ENCODE results near the gene CTCFL.
"Not testable (repeated sequence)": the region's sequence is repeated elsewhere in the genome, so short reads cannot be mapped to it uniquely, and the experiment has no call there.

The CTCFL gene

DNA sequence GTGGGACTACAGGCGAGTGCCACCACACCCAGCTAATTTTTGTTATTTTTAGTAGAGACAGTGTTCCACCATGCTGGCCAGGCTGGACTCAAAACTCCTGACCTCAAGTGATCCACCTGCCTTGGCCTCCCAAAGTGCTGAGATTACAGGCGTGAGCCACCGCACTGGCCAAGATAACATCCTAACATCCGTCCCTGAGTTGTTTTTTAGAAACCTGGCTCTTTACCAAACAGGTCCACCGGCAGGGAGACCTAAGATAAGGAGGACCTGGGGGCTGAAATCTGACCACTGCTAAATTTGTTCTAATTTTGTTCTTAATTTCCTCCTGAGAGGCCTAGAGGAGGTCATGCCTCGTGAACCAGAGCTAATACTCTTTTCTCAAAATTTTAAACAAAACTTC lies 20.5 kb downstream of the CTCFL start:
- no peak for DNase-seq

DNA sequence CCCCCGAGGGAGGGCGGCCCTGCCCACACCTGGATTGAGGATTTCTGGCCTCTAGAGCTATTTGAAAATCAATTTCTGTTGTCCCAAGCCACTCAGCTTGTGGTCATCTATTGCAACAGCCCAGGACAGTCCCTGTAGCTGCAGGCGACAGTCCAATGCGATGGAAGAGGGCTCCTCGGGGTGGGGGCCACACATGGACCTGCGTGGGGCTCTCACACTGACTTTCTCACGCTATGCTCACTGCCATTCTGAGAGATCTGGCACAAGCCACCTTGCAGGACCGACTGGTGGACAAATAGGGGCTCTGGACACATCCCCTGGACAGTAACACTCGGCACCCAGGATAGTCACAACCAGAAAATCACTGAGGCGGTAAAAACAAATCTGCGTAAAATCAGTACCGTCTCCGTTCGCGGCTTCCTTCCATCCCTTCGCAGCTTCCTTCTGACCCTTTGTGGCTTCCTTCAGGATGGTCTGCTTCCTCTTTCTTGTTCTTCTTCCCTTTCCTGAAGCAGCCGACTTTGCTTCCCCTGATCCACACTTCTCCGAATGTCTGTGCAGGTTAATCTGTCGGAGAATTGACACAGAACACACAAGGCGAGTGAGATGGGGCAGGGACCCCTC lies 21.8 kb downstream of the CTCFL start:
- DNase-seq: no peak

- no peak for DNase-seq
Observed at GRCh38 chr20:57502336-57502700, 22.6 kb downstream of the CTCFL start.

DNA sequence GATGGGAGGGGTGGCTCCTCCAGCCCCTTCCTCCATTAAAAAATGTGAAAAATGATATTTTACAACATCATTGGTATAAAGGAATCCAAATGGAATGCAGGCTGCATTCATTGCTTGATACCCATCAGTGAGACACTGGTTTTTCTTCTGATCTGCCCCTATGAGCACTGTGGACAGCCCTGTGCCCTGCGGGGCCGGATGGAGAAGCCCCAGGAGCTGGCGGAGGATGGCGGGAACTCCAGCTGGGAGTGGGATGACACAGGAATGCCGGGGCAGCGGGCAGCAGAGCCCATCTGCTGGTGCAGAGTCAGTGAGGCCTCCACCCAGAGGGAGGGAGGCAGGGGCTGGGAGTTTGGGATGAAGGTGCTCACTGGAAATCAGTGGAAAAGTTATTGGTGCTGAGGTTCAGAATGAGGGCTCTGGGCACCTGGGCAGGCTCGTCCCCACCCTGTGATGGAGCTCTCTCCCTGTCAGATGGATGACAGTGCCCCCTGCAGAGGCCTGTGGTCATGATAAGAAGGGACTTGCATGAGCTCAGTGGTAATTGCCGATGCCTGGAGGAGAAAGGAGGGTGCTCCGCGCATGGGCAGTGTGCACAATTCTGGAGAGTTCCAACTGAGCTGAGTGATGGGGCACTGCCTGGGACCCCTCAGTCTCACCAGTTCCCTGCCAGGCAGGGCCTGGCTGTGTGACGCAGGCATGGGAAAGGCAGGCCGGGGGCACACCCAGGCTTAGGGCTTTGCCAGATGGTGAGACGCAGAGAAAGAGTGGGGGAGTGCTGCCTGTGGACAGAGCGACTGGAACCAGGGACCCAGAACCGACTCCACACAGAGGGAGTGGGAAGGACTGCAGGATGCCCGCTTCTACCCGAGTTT lies 23.2 kb downstream of the CTCFL start:
- DNase-seq: no peak

DNA sequence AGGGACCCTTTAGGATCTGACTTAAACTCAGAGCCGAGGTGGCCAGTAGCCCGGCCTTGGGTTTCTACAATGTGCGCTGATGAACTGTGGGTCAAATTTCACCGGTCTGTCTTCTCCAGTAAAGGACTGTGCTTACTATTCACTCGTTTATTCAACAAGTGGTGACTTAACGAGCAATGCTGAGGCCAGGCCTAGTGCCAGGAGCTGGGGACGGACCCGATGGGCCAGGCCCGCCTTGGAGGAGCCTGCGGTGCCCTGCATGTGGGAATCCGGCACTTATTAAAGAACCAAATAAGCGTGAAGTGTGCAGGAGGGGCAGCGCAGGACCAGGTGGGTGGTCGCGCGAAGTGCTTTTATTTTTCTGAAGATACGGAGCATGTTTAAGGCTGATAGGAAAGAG lies 24.0 kb downstream of the CTCFL start:
- no peak for DNase-seq

GRCh38 chr20:57500235-57500634 lies 24.7 kb downstream of the CTCFL start:
- no peak for DNase-seq

DNA sequence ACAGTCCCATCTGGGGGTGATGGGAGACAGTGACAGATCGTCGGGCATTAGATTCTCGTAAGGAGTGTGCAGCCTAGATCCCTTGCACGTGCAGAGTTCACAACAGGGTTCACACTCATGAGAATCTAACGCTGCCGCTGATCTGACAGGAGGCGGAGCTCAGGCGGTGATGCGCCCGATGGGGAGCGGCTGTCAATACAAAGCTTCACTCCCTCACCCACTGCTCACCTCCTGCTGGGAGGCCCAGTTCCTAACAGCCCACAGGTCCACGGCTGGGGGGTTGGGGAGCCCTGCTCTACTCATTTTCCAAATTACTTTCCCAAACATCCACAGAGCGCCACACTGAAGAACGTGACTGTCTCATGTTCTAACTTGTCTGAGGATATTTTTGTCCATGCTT lies 25.3 kb downstream of the CTCFL start:
- DNase-seq: no peak

DNA sequence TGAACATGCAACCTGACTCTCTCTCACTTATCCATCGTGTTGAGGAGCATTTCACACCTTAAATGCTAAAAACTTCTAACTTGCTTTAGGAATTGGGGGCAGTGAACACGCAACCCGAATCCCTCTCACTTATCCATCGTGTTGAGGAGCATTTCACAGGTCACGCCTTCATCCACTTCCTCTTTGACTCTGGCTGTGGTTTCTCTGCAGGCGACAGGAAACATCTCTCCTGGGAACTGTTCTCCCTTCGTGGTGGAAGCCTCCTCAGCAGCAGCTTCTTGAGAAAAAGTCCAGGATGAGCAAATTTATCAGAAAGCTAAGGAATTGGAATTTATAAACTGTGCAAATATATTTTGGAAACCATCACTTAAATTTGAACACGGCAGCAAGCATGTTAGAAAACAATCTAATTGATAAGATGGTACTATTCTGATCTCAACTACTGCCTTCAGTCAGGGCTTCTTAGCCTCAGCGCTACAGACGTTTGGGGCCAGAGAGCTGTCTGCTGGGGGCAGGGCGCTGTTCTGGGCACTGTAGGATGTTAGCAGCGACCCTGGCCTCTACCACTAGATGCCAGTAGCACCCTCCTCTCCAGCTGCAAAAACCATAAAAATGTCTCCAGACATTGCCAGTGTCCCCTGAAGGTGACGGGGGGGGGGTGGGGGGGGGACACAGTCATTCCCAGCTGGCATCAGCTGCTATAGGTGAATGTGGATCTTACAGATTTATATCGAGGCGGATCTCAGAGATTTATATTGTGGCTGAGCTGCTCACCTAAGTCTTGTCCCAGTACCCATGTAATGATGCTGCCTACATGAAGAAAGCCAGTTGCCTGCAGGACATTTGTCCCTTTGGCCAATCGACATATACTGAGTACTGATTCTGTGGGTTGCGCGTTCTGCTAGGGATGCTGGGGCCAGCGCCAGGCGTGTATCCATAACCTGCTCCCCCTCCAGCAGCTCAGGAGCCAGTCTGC lies 26.2 kb downstream of the CTCFL start:
- peak; percentile 36 for DNase-seq

- DNase-seq: no peak
Observed at GRCh38 chr20:57496592-57496991, 28.3 kb downstream of the CTCFL start.

- no peak for DNase-seq
Observed at GRCh38 chr20:57495978-57496377, 29.0 kb downstream of the CTCFL start.

DNA sequence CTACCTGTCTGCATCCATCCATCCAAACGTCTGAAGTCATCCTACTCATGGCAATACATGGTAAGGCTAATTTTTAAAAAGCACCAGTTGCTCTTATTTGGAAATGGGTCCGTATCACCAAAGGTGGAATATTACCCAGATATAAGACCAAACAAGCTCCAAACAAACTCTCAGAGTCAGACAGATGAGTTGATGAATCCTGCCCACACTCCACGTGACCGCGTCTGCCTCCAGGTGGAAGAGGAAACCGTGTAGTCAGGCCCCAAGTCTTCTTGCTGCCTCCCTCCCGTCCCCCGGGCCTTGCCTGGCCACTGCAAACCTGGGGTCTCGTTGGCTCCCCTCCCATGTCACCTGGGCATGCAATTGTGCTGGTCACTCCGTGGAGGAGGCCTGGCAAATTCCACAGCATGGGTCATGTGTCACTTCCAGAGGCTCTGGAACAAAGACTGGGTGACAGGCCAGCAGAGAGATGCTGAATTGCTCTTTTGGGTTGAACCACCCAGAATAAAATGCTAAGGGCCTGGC lies 31.8 kb downstream of the CTCFL start:
- no peak for DNase-seq

- no peak for DNase-seq
Observed at GRCh38 chr20:57491373-57491772, 33.6 kb downstream of the CTCFL start.

DNA sequence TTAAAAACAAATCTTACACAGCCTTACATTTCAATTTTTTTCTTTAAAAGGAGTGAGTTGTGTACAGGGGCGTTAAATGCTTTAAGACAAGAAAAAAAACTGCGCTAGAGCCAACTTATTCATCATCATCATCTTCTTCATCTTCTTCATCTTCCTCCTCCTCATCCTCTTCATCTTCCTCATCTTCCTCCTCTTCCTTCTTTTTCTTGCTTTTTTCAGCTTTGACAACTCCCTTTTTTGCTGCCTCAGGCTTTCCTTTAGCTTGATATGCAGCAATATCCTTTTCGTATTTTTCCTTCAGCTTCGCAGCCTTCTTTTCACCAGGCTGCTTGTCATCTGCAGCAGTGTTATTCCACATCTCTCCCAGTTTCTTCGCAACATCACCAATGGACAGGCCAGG lies 36.7 kb downstream of the CTCFL start:
- DNase-seq: not testable (repeated sequence)

- no peak for DNase-seq
Observed at GRCh38 chr20:57485770-57486169, 39.2 kb downstream of the CTCFL start.

- DNase-seq: no peak
Observed at GRCh38 chr20:57484772-57485171, 40.2 kb downstream of the CTCFL start.

DNA sequence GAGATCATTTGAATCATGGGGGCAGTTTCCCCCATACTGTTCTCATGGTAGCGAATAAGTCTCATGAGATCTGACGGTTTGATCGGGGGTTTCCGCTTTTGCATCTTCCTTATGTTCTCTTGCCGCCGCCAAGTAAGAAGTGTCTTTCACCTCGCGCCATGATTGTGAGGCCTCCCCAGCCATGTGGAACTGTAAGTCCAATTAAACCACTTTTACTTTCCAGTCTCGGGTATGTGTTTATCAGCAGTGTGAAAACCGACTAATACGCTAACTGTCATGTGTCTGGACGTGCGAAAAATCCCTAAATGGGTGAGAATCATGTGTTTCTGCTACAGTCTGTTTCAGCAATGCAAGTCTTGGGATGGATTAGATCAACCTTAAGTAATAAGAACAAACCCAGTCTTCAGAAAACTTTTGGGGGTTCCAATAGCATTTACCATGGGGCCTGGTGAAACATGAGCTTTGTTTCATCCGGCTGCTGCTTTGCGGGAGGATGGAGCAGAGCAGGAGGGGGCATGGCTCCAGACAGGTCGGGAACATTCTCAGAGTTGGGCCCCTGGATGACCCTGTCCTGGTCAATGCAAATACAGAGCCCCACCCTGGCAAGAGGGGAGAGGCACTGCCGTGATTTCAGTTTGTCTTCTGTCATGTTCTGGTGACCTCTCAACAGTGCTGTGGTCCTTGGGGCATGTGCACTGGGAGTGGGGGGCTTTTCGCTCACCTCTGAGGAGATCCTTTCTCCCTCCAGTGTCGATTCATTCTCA lies 41.5 kb downstream of the CTCFL start:
- DNase-seq: no peak

- no peak for DNase-seq
Observed at GRCh38 chr20:57482796-57483195, 42.1 kb downstream of the CTCFL start.

- DNase-seq: no peak
Observed at GRCh38 chr20:57482148-57482547, 42.8 kb downstream of the CTCFL start.

- DNase-seq: no peak
Observed at GRCh38 chr20:57481281-57481711, 43.6 kb downstream of the CTCFL start.

DNA sequence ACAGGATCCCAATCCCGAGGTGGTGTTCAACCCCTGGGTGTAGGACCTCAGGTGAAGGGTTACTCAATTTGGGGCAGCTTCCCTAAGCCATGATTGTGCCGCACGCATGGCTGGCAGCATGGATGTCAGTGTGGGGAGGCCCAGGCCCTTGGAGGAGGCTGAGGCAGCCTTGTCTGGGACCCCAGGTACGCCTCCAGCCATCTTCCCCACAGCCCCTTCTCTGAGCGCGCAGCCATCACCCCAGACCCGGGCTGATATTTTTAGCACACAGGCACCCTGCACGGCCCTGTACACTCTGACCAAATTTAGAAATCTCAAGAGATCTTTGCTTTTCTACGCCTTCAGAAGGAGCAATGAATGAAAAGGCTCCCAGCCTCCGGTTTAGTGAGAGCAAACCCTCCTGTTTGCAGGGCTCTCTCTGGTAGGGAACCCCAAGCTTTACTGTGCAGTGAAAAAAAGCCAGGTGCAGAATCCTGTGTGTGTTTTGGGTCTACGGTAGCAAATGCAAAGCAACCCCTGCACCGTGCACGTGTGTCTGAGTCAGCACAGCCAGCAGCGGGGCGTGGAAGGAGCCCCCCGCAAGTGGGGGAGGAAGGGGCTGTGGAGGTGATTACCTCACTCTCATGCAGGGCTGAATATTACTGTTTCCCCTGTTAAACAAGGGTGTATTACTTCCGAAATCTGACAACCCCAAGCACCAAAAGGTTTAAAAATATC lies 44.3 kb downstream of the CTCFL start:
- DNase-seq: peak; percentile 55

GRCh38 chr20:57479196-57479595 lies 45.7 kb downstream of the CTCFL start:
- DNase-seq: no peak

- DNase-seq: no peak
Observed at GRCh38 chr20:57478176-57478575, 46.8 kb downstream of the CTCFL start.
